COR-L47 (cell line): ENCODE data around the gene KRTAP10-11.
"Not testable (repeated sequence)": the region's sequence is repeated elsewhere in the genome, so short reads cannot be mapped to it uniquely, and the experiment has no call there.

ENCODE experiments used
- DNase-seq: peaks from one replicate; lab custom pipeline; 2025; lab: John Stamatoyannopoulos, UW

Gene KRTAP10-11

GRCh38 chr21:44638506-44639330 is 7.5 kb upstream of the KRTAP10-11 start:
- DNase-seq, result not testable (repeated sequence)

DNA sequence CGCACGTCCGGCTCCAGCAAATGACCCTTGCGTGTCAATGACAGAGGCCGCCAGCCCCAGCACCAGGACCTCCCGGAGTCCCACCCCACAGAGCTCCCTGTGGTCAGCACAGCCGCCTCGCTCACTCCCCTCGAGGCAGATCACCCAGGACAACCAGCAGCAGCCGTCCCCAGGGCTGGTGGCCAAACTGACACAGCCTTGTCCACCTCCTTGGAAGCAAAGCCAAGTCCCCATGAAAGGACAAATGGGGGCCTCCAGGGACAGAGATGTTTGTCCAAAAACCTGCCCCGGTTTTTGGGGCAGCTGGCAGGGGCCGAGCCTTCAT is 6.9 kb upstream of the KRTAP10-11 start:
- DNase-seq, result no peak

- no peak for DNase-seq
These were observed 5.5 kb upstream of the KRTAP10-11 start for GRCh38 chr21:44640761-44641160.

DNA sequence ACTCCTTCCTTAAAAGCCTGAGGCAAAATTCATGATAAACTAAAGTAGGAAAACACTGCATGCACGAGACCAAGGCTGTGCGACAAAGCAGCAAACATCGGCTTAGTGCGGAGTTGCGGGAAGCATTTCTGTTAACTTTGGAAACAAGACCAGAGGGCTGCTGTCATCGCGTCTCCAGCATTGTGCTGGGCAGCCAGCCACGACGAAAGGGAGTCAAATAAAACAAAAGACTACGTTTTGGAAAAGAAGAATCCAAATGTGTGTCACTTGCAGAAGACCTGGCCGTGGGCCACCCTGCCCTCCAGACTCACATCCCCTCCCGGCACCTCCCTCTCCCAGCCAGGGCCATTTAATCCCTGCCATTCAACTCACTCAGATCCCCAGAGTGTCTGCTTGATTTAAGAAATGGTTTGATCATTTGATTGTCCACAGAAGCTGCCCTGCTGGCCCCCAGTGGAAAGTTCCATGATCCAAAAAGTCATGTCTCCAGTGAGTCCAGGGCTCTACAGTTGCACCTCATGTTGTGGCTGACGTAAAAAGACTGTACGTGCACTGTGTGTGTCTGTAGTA is 2.4 kb upstream of the KRTAP10-11 start:
- DNase-seq, result peak; percentile 46

DNA sequence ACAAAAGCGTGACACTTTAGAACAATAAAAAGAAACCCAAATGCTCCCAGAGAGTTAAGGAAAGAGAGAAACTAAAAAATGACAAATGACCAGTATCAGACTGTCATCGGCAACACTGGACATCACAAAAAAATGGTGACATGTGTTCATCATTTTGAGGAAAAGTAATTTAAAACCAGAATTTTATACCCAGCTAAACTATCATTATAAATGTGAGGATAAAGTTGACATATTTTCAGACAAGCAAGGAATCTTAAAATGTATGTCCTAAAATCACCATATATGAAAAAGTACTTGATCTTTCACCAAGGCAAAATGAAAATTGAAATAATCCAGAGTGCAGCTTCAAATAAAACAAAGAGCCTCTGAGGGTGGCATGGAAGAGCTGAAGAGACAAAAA is 1.3 kb upstream of the KRTAP10-11 start:
- no peak for DNase-seq

- DNase-seq, result peak; percentile 87
These were observed 973 bp downstream of the KRTAP10-11 start for GRCh38 chr21:44647222-44647552.

DNA sequence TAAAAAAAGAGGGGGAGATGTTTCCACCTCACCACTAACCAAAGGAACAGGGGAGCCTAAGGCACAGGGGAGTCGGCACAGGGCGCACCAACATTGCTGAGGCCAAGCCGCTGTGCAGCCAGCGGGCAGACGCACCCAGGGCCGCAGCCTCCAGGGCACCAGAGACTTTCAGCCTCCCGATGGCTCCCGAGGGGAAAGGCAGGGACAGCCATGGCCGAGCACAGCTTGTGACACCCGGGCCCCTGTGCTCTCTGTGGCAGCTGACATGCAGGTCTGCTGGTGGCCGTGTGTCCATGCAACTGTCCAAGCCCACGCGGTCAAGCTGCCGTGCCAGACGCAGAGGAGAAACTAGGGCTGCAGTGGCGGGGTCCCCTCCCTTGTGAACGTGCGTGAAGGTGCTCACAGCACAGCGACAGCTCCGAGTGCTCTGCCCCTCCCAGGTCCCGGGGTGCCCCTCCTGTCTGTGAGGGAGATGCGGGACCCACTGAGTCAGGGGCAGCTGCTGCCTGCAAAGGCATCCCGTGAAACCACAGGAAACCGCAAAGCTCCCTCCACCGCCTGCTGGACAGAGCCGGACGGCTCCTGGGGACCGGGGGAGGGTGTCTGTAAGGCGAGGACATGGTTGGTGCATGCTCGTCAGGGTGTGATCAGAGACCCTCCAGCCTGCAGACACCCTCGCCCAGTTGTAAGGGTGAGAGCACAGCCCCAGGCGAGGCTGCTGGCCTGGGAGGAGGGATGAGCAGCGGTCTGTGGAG is 2.5 kb downstream of the KRTAP10-11 start:
- no peak for DNase-seq

DNA sequence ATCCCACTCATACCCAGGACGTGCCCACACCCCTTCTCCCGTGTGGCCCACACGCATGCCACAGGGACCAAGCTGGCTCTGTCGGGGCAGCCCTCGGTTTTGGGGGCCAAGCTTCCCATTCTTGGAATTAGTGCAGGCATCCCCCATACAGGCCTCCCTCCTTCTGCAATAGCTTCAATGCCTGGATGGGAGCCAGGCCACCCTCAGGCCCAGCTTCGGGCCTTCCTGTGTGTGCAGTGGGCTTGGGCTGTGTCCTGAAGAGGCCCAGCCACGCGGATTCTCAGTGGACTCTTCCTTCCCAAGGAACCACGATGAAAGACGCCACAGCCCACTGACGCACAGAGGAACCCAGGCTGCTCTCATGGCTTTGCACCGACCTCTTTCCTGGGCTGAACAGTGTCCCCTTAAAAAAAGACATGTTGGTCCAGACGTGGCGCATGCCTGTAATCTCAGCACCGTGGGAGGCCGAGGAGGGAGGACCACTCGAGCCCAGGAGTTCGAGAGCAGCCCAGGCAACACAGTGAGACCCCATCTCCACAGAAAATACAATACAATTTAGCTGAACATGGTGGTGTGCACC is 3.4 kb downstream of the KRTAP10-11 start:
- DNase-seq, result no peak

GRCh38 chr21:44650265-44650972 is 4.2 kb downstream of the KRTAP10-11 start:
- DNase-seq, result no peak

GRCh38 chr21:44650973-44651675 is 4.9 kb downstream of the KRTAP10-11 start:
- DNase-seq, result no peak

GRCh38 chr21:44653123-44653522 is 6.9 kb downstream of the KRTAP10-11 start:
- peak; percentile 16 for DNase-seq

GRCh38 chr21:44653656-44654575 is 7.7 kb downstream of the KRTAP10-11 start:
- DNase-seq, result peak; percentile 93

GRCh38 chr21:44654576-44655175 is 8.5 kb downstream of the KRTAP10-11 start, which contains the start of gene KRTAP12-4:
Gene KRTAP12-4, minus strand, starts transcription at chr21:44654659. Its CDS starts 45 bp downstream, at chr21:44654614.
- no peak for DNase-seq

DNA sequence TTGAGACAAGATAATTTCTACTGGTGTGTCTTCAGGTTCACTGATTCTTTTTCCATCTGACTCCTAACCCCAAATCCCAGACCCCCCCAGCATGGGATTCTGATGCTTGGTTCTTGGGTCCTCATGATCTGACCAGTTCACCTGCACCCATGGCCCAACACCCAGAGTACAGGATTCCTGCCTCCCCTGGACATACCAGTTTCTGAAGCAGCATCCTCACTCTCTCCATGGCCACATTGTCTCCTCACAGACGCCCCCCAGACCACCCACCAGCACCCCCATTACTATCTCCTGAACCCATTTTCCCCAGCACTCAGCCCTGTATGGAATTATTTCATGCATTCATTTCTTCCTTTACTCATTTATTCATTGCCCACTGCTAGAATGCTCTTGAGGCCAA is 10.7 kb downstream of the KRTAP10-11 start:
- no peak for DNase-seq

DNA sequence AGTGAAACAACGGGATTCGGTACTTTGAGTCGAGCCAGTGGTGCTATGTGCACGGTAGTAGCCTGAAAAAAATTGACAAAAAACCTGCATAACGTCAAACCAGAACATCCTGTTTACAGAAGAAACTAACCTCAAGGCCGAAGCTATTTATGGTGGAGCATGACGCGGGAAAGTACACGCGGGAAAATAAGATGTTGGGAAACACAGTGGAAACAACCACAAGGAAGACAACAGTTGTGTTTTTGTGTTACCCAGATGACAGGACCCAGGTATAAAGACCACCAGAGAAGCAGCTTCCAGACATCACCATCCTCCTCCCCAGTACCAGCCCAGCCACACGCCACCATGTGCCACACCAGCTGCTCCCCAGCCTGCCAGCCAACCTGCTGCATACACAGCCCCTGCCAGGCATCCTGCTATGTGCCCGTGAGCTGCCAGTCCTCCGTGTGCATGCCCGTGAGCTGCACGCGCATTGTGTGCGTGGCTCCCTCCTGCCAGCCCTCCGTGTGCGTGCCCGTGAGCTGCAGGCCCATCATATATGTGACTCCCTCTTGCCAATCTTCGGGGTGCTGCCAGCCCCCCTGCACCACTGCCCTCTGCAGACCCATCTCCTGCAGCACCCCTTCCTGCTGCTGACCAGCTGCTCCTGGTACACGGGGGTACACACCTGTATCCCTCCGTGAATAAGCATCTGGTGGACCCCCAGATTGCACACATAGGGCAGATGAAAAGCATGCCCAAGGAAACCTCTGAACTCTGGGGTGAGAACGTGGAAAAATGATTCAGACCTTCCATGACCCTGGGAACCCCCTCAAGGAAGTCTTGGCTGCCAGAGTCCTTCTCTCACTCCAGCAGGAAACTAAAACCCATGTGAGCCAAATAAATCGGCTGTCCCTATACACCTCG is 11.7 kb downstream of the KRTAP10-11 start, which contains the start of gene KRTAP12-3:
TSS of gene KRTAP12-3 (plus strand) at position 298 of the 906 bp plus-strand sequence. CDS start at position 346, 48 bp downstream.
- DNase-seq, result no peak

GRCh38 chr21:44658541-44658910 is 12.3 kb downstream of the KRTAP10-11 start:
- DNase-seq, result no peak

DNA sequence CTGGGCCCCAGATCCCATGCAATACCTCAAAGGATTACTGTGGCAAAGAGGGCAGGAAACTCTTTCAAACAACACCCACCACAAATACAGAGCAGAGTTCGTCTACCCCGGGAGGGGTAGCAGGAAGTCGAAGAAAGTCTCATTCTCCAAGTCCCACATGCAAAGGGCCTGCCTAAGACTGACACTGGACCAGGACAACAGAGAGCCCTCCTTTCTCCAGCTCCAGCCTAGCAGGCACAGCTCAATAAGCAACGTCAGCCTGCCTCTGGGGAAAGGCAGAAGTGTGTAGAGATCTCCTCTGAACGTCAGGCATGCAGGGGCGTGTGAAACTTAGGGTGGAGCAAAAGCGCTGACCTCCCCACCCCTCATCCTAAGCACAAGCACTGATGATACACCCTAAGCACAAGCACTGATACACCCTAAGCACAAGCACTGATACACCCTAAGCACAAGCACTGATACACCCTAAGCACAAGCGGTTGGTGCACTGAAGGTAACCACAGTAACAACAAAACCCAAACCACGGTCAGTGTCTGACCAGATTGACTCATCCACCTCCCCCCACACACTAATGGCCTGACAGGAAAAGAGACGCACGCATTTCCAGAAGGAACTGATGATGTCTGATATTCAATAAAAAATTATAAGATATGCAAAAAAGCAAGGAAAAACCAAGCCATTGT is 12.8 kb downstream of the KRTAP10-11 start:
- no peak for DNase-seq

GRCh38 chr21:44661567-44661966 is 15.4 kb downstream of the KRTAP10-11 start:
- not testable (repeated sequence) for DNase-seq
